ENCODE data around the gene PRPH. TPM values are rescaled to one million over a fixed set of nuclear protein-coding genes. Genes with fewer than 3 reads are reported as not detected.

PRPH gene
- total and polyA plus RNA-seq, 4 donors = 22.8 to 341 (median 215) TPM

DNA sequence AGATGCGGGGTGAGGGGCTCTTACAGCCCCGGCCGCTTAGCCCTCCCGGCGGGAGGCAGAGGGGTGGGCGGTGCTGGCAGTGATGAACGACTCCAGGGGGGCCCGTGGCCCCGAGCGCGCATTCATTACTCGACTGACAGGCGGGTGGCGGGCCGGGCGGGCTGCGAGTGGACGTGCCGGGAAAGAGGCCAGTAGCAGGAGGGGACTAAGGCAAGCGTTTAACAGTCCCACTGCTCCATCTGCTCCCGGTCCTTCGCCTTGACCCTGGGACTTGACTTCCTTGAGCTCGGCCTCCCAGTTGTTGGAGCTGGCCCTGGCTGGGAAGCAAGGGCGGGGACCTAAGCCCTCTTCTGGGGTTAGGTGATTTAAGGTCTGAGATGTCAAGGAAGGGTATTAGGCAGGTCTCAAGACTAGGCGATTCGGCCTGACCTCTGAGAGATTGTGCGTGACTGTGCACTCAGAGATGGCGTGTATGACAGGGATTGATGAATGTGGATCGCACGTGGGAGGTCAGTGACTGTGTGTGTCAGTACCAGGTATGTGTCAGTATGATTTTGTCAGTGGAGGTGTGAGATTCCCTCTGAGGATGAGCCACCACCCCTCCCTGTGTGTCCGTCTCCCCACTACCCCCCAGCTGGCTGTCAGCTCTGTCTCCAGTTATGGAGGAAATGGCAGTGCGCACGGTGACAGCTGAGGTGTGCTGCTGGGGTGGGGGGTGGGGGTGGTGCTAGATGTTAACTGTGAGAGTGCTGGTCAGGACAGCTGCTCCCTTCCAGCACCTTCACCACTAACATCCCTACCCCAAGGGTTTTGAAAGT is 48.2 kb downstream of the PRPH start:
- Histone ChIP-seq H3K27ac (ENCODE audit: low read depth, low read length) (peak overlapping the region; percentile 33), H3K9me3 (ENCODE audit: control insufficient read depth, insufficient read depth, low read length) (no peaks in the 10 kb centered on the region), H3K4me1 (ENCODE audit: control insufficient read depth, insufficient read depth, low read length) (peaks cover 93% of the 10 kb centered on the region), H3K4me3 (ENCODE audit: low read depth, low read length) (peak overlapping the region; percentile 31), H3K36me3 (ENCODE audit: control insufficient read depth, insufficient read depth, low read length) (no peaks in the 10 kb centered on the region), H3K27me3 (ENCODE audit: control insufficient read depth, insufficient read depth, low read length) (peaks cover 96% of the 10 kb centered on the region)
- 2% methylated on average over 30 of the region's 33 CpGs for WGBS (ENCODE audit: insufficient coverage)
- DNase-seq (ENCODE audit: low read depth in 4 of 6, low spot score in 6 of 6) = peak in 1 of 6 donors; percentile 72

DNA sequence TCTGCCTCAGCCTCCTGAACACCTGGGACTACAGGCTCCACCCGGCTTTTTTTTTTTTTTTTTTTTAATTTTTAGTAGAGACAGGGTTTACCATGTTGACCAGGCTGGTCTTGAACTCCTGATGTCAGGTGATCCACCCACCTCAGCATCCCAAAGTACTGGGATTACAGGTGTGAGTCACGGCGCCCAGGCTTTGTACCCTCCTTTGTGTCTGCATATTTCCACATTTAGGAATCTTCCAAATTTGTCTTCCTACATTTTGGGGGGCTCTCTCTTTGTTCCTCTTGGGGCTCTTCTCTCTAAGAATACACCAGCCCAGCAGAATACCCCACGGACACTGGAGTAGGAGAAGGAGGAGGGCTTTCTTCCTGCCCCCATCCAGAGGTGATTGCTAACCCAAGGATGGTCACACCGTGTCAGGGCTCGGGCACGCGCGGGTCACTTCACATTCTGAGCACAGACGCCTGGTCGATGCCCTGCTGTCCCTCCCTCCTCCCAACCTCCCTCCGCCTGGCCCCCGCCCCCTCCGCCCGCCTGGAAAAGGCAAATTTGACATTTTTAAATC is 49.6 kb downstream of the PRPH start:
- Histone ChIP-seq H3K27ac (ENCODE audit: low read depth, low read length) (no peak overlapping the region), H3K4me1 (ENCODE audit: control insufficient read depth, insufficient read depth, low read length) (peaks cover 80% of the 10 kb centered on the region), H3K36me3 (ENCODE audit: control insufficient read depth, insufficient read depth, low read length) (no peaks in the 10 kb centered on the region), H3K27me3 (ENCODE audit: control insufficient read depth, insufficient read depth, low read length) (peaks cover 94% of the 10 kb centered on the region), H3K4me3 (ENCODE audit: low read depth, low read length) (no peak overlapping the region), H3K9me3 (ENCODE audit: control insufficient read depth, insufficient read depth, low read length) (no peaks in the 10 kb centered on the region)
- 18% methylated on average over 12 of the region's 15 CpGs for WGBS (ENCODE audit: insufficient coverage)
- DNase-seq (ENCODE audit: low read depth in 4 of 6, low spot score in 6 of 6) = no peak

DNA sequence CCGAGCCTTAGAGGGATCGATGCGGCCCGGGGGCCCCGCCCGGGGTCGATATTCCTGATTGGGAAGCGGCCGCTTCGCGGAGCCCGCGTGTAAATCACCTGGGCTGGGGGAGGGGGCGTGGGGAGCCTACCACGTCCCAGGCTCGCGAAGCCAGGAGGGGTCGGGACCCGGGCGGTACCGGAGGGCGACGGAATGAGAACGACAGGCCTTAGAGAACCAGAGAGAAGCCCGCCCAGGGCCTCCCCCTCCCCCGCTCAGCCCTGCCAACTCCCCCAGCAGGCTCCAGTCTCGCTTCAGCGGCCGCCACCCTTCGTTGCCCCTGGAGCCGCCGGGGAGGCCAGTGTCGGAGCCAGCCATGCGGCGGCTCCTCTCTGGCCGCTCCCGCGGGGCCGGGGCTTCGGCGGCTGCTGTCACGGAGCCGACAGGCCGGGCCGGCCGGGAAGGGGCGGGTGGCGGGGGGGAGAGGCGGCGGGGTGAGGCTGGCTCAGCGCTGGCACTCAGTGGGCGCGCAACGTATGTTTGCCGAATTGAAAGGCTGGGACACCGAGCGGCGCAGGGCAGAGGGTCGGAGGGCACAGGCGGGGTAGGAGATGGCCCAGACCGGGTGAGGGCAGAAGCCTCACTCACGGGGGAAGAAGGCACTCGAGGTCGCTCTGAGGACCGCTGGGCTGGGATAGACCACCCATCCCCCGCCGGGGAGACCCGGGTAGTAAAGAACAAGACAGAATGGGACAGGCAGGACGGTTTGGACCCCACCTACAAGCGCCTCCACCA is 50.3 kb downstream of the PRPH start:
- peaks cover 74% of the 10 kb centered on the region for H3K4me1 ChIP-seq (ENCODE audit: control insufficient read depth, insufficient read depth, low read length)
- H3K4me3 ChIP-seq (ENCODE audit: low read depth, low read length) = peak overlapping the region; percentile 31
- no peaks in the 10 kb centered on the region for H3K36me3 ChIP-seq (ENCODE audit: control insufficient read depth, insufficient read depth, low read length)
- peaks cover 87% of the 10 kb centered on the region for H3K27me3 ChIP-seq (ENCODE audit: control insufficient read depth, insufficient read depth, low read length)
- DNase-seq (ENCODE audit: low read depth in 4 of 6, low spot score in 6 of 6) = peak in 2 of 6 donors; percentile 76 to 77
- H3K9me3 ChIP-seq (ENCODE audit: control insufficient read depth, insufficient read depth, low read length) = no peaks in the 10 kb centered on the region
- WGBS (ENCODE audit: insufficient coverage) = under 1% methylated on average over 44 of the region's 70 CpGs
- no peak overlapping the region for H3K27ac ChIP-seq (ENCODE audit: low read depth, low read length)

DNA sequence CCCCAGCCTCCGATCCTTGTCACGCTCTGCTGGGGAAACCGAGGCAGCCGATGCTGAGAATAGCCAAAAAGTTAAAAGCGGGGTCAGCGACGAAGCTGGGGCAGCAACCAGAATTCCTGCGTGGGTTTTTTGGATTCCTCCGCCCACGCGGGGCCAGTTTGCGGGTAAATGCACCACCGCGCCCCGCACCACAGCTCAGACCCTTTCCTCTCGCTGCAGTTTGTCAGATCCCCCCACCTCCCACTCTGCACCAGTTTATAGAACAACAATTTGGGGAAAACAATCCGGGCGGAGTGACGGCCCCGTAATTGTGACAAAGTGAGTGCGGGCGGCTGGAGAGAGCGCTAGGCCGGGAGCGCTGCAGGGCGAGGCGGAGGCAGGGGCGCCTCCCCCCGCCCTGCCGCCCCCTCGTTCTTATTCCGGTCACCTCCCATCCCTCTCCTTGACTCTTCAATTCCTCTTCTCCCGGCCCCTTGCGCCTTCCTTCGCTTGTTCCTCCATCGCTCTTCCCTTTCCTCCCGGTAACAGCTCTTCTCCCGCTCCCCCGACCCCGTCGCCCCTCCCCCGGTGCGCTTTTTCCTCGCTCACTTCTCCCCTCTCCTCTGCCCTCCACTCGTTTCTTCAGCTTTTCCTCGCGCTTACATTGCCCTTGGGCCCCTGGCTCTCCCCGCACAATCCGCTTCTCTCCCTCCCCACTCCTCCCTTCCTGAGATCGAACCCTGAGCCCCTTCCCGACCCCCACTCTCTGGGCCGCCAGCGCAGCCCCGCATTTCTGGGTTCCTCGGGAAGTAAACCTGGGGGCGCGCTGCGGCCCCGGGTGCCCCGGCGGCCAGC is 51.1 kb downstream of the PRPH start:
- DNase-seq (ENCODE audit: low read depth in 4 of 6, low spot score in 6 of 6) = peak in 2 of 6 donors; percentile 25 to 34
- no peaks in the 10 kb centered on the region for H3K36me3 ChIP-seq (ENCODE audit: control insufficient read depth, insufficient read depth, low read length)
- no peak overlapping the region for H3K27ac ChIP-seq (ENCODE audit: low read depth, low read length)
- WGBS (ENCODE audit: insufficient coverage) = 1% methylated on average over 60 of the region's 61 CpGs
- H3K9me3 ChIP-seq (ENCODE audit: control insufficient read depth, insufficient read depth, low read length) = no peaks in the 10 kb centered on the region
- H3K27me3 ChIP-seq (ENCODE audit: control insufficient read depth, insufficient read depth, low read length) = peaks cover 80% of the 10 kb centered on the region
- H3K4me1 ChIP-seq (ENCODE audit: control insufficient read depth, insufficient read depth, low read length) = peaks cover 69% of the 10 kb centered on the region
- peak overlapping the region; percentile 31 for H3K4me3 ChIP-seq (ENCODE audit: low read depth, low read length)

DNA sequence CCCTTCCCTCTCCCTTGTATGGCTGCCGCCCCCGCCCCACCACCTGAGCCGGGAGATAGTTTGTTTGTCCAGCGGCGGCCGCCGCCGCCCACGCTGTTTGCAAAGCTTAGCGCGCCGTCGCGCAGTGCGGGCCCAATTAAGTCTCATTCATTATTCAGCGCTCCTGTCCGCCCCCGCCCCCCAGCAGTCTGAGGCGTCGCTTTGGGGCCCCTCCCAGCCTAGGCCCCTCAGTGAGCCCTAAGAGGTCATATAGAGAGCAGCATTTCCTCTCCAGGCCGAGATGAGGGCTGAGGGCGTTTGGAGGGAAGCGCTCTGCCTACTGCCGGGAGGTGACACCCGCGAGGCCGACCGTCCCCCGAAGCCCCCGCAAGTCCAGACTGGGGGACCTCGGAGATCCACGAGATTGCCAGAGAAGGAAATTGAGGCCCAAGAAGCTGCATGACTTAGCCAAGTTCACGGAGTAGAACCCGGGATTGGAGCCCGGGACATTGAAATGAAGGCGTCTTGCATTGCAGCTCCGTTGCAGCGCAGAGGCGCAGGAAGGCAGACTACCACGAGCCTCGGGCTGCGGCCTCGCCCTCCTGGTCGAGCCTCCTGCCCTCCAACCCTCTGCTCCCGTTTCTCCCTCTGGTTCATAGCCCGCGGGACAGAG is 51.8 kb downstream of the PRPH start, which contains the start of gene DNAJC22:
Gene DNAJC22 (plus strand): TSS at position 230 of the 652 bp plus-strand sequence. CDS start 1,985 bp downstream, outside the sequence.
- H3K36me3 ChIP-seq (ENCODE audit: control insufficient read depth, insufficient read depth, low read length) = no peaks in the 10 kb centered on the region
- H3K4me1 ChIP-seq (ENCODE audit: control insufficient read depth, insufficient read depth, low read length) = peaks cover 62% of the 10 kb centered on the region
- no peak within 1 kb of the TSS for H3K27ac ChIP-seq (ENCODE audit: low read depth, low read length)
- 7% methylated on average over 42 of the region's 47 CpGs for WGBS (ENCODE audit: insufficient coverage)
- DNase-seq (ENCODE audit: low read depth in 4 of 6, low spot score in 6 of 6) = peak in 2 of 6 donors; percentile 19 to 32
- H3K4me3 ChIP-seq (ENCODE audit: low read depth, low read length) = peak within 1 kb of the TSS; percentile 38
- no peaks in the 10 kb centered on the region for H3K9me3 ChIP-seq (ENCODE audit: control insufficient read depth, insufficient read depth, low read length)
- peaks cover 73% of the 10 kb centered on the region for H3K27me3 ChIP-seq (ENCODE audit: control insufficient read depth, insufficient read depth, low read length)

DNA sequence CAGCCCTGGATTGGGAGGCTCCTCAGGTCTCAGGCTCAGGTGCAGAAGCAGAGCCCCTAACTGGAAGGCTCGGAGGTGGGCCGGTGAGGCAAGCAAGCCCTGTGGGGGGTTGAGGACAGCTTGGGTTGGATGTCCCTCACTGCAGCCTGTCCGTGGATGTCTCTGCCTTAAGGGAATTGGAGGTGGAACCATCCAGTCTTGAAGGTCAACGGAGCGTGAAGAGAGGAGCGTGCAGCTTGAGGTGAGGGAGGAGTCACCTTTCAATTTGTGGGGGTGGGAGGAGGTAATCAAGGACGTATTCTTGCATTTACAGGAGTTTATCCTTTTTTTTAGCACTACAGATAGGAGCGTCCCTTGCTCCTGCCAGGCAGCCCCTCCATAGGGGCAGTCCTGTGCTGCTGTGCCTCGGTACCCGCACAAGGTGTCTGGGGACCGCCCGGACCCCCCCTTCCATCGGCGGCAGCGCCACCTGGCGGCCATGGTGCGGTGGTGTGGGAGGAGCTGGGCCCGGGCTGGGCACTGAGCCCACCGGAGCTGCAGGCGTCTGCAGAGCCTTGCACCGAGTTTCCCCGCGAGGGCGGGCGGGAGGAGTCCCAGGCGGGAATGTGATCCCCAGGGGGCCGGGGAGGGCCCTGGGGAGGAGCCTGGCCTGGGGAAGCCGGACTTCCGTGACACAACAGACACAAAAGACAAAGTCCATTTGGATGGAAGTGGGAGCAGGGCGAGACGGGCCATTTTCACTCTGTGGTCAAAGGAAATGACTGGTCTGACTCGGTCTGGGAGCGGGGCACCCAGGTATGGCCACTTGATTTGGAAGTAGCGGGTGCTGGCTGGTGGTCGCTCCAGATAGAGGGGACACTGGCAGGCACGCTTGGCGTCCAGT is 52.6 kb downstream of the PRPH start:
- H3K27me3 ChIP-seq (ENCODE audit: control insufficient read depth, insufficient read depth, low read length) = peaks cover 67% of the 10 kb centered on the region
- peaks cover 54% of the 10 kb centered on the region for H3K4me1 ChIP-seq (ENCODE audit: control insufficient read depth, insufficient read depth, low read length)
- no peak overlapping the region for H3K27ac ChIP-seq (ENCODE audit: low read depth, low read length)
- H3K36me3 ChIP-seq (ENCODE audit: control insufficient read depth, insufficient read depth, low read length) = no peaks in the 10 kb centered on the region
- DNase-seq (ENCODE audit: low read depth in 4 of 6, low spot score in 6 of 6) = peak in 3 of 6 donors; percentile 61 to 90 (median 81)
- WGBS (ENCODE audit: insufficient coverage) = 8% methylated on average over 33 of the region's 37 CpGs
- peak overlapping the region; percentile 38 for H3K4me3 ChIP-seq (ENCODE audit: low read depth, low read length)
- H3K9me3 ChIP-seq (ENCODE audit: control insufficient read depth, insufficient read depth, low read length) = no peaks in the 10 kb centered on the region

Measured in spinal cord (tissue), 10 donors.